Measurements from ENCODE around the gene FLACC1.
"Not testable (repeated sequence)": the region's sequence is repeated elsewhere in the genome, so short reads cannot be mapped to it uniquely, and the experiment has no call there.

The FLACC1 gene

DNA sequence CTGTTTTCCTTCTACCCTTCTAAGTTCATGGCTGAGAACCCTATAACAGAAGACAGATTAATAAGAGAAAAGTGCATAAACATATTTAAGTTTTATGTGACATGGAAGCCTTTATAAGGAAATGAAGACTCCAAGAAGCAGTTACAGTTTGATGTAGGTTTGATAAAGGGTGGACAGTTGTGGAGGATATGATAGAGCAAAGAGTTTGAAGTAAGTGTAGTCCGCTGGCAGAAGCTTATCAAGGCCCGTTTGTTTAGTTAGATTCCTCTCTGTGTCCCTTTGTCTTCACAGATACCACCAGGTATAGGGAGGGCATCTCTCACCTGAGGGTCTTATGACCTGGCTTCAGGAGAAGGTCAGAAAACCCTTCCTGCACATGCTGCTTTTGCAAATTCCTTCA lies 107.3 kb downstream of the FLACC1 start:
- Histone ChIP-seq H3K36me3 (ENCODE audit: control insufficient read depth, insufficient read depth, low read length) (no peaks in the 10 kb centered on the region), H3K27ac (ENCODE audit: low read depth, low read length) (no peak overlapping the region), H3K27me3 (ENCODE audit: control insufficient read depth, insufficient read depth, low read length) (no peaks in the 10 kb centered on the region), H3K4me1 (ENCODE audit: control insufficient read depth, insufficient read depth, low read length) (peaks cover 8% of the 10 kb centered on the region; the same call in 1 of the 2 replicates), H3K4me3 (ENCODE audit: low read depth, low read length) (no peak overlapping the region), H3K9me3 (ENCODE audit: control insufficient read depth, insufficient read depth, low read length) (no peaks in the 10 kb centered on the region), H3K9ac (ENCODE audit: low read depth, low read length) (no peak overlapping the region)

DNA sequence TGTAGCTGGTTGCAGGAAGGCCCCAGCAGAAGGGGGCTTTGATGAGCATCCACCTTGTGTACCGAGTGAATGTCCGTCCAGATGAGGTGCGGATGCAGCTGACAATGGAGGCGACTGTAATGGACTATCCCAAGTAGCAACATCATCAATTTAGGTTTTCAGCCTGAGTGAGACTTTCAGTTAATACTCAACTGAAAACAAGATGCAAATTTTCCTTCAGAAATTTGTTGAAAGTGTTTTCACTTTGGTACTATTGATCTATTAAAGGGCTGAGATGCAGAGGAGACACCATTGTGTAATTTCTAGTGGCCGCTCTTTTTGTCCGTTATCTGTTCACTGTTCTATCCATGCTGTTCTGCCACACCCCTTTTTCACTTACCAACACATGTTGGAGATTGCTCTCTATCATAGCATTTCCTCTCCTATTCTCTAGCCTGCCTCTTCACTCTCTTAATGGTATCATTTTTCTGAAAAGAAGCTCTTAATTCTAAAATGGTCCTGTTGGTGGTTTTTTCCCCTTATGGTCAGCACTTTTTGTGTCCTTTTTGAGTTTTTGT lies 108.8 kb downstream of the FLACC1 start:
- H3K4me3 ChIP-seq (ENCODE audit: low read depth, low read length), result no peak overlapping the region
- H3K36me3 ChIP-seq (ENCODE audit: control insufficient read depth, insufficient read depth, low read length), result no peaks in the 10 kb centered on the region
- no peak overlapping the region for H3K9ac ChIP-seq (ENCODE audit: low read depth, low read length)
- no peaks in the 10 kb centered on the region for H3K4me1 ChIP-seq (ENCODE audit: control insufficient read depth, insufficient read depth, low read length)
- H3K27ac ChIP-seq (ENCODE audit: low read depth, low read length), result no peak overlapping the region
- no peaks in the 10 kb centered on the region for H3K27me3 ChIP-seq (ENCODE audit: control insufficient read depth, insufficient read depth, low read length)
- H3K9me3 ChIP-seq (ENCODE audit: control insufficient read depth, insufficient read depth, low read length), result no peaks in the 10 kb centered on the region

DNA sequence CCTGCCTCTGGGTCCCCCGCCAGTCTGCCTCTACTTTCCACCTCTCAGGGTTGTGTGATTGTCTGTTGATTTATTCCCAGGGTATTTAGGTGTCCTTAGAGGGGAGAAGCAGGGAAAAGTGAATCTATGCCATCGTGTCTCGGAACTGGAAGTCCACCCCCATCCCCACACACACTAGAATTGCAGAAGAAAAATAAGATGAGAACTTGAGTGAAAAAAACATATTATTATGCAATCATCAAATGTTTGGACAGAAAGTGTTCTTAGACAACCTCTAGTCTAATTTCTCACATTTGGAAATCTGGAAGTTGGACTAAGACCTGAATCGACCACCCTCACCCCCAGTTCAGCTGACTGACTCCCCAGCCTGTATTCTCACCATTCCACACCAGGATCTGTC lies 110.9 kb downstream of the FLACC1 start:
- H3K36me3 ChIP-seq (ENCODE audit: control insufficient read depth, insufficient read depth, low read length), result no peaks in the 10 kb centered on the region
- no peaks in the 10 kb centered on the region for H3K9me3 ChIP-seq (ENCODE audit: control insufficient read depth, insufficient read depth, low read length)
- no peak overlapping the region for H3K9ac ChIP-seq (ENCODE audit: low read depth, low read length)
- no peaks in the 10 kb centered on the region for H3K4me1 ChIP-seq (ENCODE audit: control insufficient read depth, insufficient read depth, low read length)
- H3K4me3 ChIP-seq (ENCODE audit: low read depth, low read length), result no peak overlapping the region
- H3K27me3 ChIP-seq (ENCODE audit: control insufficient read depth, insufficient read depth, low read length), result no peaks in the 10 kb centered on the region
- no peak overlapping the region for H3K27ac ChIP-seq (ENCODE audit: low read depth, low read length)

DNA sequence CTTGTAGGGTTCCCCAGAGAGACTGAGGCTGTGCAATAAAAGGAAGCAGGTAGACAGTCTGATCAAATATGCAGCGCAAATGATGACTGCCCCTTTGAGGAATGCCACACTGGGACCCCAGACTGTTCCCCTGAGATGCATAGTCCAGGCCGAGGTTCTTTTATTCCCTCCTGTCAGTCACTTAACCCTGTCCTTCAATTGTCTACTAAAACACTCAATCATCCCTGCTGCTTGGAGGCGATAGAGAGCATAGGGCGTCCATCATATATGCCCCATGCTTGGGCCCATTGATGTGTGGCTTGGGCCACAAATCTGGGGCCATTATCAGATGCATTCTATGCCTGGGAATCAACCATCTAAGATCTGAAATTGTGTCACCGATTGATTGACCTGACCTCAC lies 112.3 kb downstream of the FLACC1 start:
- Histone ChIP-seq H3K36me3 (ENCODE audit: control insufficient read depth, insufficient read depth, low read length) (no peaks in the 10 kb centered on the region), H3K4me3 (ENCODE audit: low read depth, low read length) (no peak overlapping the region), H3K27me3 (ENCODE audit: control insufficient read depth, insufficient read depth, low read length) (no peaks in the 10 kb centered on the region), H3K9me3 (ENCODE audit: control insufficient read depth, insufficient read depth, low read length) (no peaks in the 10 kb centered on the region), H3K4me1 (ENCODE audit: control insufficient read depth, insufficient read depth, low read length) (no peaks in the 10 kb centered on the region), H3K9ac (ENCODE audit: low read depth, low read length) (no peak overlapping the region), H3K27ac (ENCODE audit: low read depth, low read length) (no peak overlapping the region)

DNA sequence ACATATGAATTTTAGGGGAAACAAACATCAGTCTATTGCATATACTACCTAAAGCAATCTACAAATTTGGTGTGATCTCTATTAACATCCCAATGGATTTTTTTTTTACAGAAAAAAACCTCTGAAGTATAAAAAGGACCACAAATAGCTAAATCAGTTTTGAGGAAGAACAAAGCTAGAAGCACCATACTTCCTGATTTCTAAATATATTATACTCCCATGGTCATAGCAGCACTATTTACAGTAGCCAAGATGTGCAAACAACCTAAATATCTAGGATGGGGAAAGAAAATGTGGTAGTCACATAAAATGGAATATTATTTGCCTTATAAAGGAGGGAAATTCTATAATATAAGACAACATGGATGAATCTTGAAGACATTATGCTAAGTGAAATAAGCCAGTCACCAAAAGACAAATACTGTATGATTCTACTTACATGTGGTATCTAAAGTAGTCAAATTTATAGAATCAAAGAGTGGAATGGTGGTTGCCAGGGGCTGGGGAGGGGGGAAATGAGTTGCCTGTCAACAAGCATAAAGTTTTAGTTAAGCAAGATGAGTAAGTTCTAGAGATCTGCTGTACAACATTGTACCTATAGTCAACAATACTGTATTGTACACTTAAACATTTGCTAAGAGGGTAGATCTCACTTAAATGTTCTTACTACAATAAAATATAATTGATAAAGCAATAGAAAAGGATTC lies 114.4 kb downstream of the FLACC1 start:
- Histone ChIP-seq H3K9ac (ENCODE audit: low read depth, low read length) (no peak overlapping the region), H3K4me1 (ENCODE audit: control insufficient read depth, insufficient read depth, low read length) (no peaks in the 10 kb centered on the region), H3K36me3 (ENCODE audit: control insufficient read depth, insufficient read depth, low read length) (no peaks in the 10 kb centered on the region), H3K27ac (ENCODE audit: low read depth, low read length) (no peak overlapping the region), H3K4me3 (ENCODE audit: low read depth, low read length) (no peak overlapping the region), H3K27me3 (ENCODE audit: control insufficient read depth, insufficient read depth, low read length) (no peaks in the 10 kb centered on the region), H3K9me3 (ENCODE audit: control insufficient read depth, insufficient read depth, low read length) (0 out of 2 replicates have a peak, but pooled peaks cover 4% of the 10 kb centered on the region)

DNA sequence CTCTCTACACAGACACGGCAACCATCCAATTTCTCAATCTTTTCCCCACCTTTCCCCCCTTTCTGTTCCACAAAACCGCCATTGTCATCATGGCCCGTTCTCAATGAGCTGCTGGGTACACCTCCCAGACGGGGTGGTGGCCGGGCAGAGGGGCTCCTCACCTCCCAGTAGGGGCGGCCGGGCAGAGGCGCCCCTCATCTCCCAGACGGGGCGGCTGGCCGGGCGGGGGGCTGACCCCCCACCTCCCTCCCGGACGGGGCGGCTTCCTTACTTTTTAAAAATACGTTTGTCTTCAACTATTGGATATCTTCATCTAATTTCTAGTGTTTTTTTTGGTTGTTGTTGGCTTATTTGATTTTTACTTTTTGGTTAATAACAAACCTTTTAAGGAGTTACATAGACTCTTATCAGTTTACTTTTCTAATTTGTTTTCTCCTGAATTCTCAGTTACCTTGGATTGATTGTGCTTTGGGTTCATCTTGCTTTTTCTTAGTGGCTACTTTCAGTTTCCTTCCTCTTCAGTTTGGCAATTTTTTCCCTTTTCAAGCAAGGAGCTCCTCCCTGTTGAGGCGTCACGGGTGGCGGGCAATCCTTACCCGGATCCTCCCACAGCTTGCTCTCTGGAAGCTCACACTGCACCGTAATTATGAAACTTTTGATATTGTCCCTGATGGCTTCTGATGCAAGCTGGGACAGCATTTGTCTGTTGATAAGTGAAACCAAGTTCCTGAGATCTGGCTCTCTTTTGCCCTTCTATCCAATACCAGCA lies 117.8 kb downstream of the FLACC1 start:
- not testable (repeated sequence) for H3K9ac ChIP-seq (ENCODE audit: low read depth, low read length); H3K4me1 ChIP-seq (ENCODE audit: control insufficient read depth, insufficient read depth, low read length); H3K36me3 ChIP-seq (ENCODE audit: control insufficient read depth, insufficient read depth, low read length); H3K9me3 ChIP-seq (ENCODE audit: control insufficient read depth, insufficient read depth, low read length); H3K4me3 ChIP-seq (ENCODE audit: low read depth, low read length); H3K27ac ChIP-seq (ENCODE audit: low read depth, low read length); H3K27me3 ChIP-seq (ENCODE audit: control insufficient read depth, insufficient read depth, low read length)
